ENCODE results near the gene FAM13A.

The FAM13A gene

DNA sequence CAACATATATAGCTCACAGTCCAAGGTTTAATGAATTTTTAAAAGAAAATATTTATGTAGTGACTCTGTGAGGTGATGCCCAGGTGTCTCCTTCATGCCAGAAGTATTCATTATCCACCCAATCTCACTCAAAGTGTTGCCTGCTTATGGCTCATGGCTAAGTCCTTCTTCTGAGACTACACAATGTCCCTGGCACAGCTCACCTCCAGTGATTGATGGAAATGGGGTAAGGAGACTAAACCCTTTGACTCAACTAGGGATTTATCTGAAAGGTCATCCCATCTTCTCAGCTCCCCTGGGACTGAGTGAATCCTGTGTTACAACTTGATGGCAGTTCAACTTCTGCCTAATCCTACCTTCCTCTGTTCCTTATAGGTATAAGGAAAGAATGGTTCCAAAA lies 74.2 kb downstream of the FAM13A start:
- TF ChIP-seq ZNF677 (tag by site-specific recombination; IDR thresholded peaks at IDR 0.05) = no peak
- TF ChIP-seq ZFP69B (tag by site-specific recombination; IDR thresholded peaks at IDR 0.05) = no peak
- TF ChIP-seq, protein P1, sequence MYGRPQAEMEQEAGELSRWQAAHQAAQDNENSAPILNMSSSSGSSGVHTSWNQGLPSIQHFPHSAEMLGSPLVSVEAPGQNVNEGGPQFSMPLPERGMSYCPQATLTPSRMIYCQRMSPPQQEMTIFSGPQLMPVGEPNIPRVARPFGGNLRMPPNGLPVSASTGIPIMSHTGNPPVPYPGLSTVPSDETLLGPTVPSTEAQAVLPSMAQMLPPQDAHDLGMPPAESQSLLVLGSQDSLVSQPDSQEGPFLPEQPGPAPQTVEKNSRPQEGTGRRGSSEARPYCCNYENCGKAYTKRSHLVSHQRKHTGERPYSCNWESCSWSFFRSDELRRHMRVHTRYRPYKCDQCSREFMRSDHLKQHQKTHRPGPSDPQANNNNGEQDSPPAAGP (tag by site-specific recombination; IDR thresholded peaks at IDR 0.05) = no peak
- no peak for TF ChIP-seq ZBTB7A (tag by site-specific recombination; IDR thresholded peaks at IDR 0.05; ENCODE audit: low read depth)
- TF ChIP-seq KLF7 (tag by site-specific recombination; IDR thresholded peaks at IDR 0.05; ENCODE audit: borderline replicate concordance) = no peak
- TF ChIP-seq, protein P2, sequence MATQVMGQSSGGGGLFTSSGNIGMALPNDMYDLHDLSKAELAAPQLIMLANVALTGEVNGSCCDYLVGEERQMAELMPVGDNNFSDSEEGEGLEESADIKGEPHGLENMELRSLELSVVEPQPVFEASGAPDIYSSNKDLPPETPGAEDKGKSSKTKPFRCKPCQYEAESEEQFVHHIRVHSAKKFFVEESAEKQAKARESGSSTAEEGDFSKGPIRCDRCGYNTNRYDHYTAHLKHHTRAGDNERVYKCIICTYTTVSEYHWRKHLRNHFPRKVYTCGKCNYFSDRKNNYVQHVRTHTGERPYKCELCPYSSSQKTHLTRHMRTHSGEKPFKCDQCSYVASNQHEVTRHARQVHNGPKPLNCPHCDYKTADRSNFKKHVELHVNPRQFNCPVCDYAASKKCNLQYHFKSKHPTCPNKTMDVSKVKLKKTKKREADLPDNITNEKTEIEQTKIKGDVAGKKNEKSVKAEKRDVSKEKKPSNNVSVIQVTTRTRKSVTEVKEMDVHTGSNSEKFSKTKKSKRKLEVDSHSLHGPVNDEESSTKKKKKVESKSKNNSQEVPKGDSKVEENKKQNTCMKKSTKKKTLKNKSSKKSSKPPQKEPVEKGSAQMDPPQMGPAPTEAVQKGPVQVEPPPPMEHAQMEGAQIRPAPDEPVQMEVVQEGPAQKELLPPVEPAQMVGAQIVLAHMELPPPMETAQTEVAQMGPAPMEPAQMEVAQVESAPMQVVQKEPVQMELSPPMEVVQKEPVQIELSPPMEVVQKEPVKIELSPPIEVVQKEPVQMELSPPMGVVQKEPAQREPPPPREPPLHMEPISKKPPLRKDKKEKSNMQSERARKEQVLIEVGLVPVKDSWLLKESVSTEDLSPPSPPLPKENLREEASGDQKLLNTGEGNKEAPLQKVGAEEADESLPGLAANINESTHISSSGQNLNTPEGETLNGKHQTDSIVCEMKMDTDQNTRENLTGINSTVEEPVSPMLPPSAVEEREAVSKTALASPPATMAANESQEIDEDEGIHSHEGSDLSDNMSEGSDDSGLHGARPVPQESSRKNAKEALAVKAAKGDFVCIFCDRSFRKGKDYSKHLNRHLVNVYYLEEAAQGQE (tag by site-specific recombination; IDR thresholded peaks at IDR 0.05) = no peak
- no peak for TF ChIP-seq ZEB2 (tag by site-specific recombination; IDR thresholded peaks at IDR 0.05)
- TF ChIP-seq, protein P3, sequence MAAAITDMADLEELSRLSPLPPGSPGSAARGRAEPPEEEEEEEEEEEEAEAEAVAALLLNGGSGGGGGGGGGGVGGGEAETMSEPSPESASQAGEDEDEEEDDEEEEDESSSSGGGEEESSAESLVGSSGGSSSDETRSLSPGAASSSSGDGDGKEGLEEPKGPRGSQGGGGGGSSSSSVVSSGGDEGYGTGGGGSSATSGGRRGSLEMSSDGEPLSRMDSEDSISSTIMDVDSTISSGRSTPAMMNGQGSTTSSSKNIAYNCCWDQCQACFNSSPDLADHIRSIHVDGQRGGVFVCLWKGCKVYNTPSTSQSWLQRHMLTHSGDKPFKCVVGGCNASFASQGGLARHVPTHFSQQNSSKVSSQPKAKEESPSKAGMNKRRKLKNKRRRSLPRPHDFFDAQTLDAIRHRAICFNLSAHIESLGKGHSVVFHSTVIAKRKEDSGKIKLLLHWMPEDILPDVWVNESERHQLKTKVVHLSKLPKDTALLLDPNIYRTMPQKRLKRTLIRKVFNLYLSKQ (tag by site-specific recombination; IDR thresholded peaks at IDR 0.05; ENCODE audit: borderline replicate concordance) = no peak
- no peak for TF ChIP-seq ZNF266 (tag by site-specific recombination; IDR thresholded peaks at IDR 0.05; ENCODE audit: low read depth)
- no peak for TF ChIP-seq ZNF843 (tag by site-specific recombination; IDR thresholded peaks at IDR 0.05)
- TF ChIP-seq, protein P4, sequence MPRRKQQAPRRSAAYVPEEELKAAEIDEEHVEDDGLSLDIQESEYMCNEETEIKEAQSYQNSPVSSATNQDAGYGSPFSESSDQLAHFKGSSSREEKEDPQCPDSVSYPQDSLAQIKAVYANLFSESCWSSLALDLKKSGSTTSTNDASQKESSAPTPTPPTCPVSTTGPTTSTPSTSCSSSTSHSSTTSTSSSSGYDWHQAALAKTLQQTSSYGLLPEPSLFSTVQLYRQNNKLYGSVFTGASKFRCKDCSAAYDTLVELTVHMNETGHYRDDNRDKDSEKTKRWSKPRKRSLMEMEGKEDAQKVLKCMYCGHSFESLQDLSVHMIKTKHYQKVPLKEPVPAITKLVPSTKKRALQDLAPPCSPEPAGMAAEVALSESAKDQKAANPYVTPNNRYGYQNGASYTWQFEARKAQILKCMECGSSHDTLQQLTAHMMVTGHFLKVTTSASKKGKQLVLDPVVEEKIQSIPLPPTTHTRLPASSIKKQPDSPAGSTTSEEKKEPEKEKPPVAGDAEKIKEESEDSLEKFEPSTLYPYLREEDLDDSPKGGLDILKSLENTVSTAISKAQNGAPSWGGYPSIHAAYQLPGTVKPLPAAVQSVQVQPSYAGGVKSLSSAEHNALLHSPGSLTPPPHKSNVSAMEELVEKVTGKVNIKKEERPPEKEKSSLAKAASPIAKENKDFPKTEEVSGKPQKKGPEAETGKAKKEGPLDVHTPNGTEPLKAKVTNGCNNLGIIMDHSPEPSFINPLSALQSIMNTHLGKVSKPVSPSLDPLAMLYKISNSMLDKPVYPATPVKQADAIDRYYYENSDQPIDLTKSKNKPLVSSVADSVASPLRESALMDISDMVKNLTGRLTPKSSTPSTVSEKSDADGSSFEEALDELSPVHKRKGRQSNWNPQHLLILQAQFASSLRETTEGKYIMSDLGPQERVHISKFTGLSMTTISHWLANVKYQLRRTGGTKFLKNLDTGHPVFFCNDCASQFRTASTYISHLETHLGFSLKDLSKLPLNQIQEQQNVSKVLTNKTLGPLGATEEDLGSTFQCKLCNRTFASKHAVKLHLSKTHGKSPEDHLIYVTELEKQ (tag by site-specific recombination; IDR thresholded peaks at IDR 0.05; ENCODE audit: borderline replicate concordance) = no peak
- no peak for TF ChIP-seq ZNF155 (tag by site-specific recombination; IDR thresholded peaks at IDR 0.05)
- no peak for TF ChIP-seq ZNF146 (tag by site-specific recombination; IDR thresholded peaks at IDR 0.05)
- TF ChIP-seq ZNF426 (tag by site-specific recombination; IDR thresholded peaks at IDR 0.05) = no peak
- TF ChIP-seq ZNF138 (tag by site-specific recombination; IDR thresholded peaks at IDR 0.05; ENCODE audit: borderline replicate concordance) = no peak
- TF ChIP-seq, protein P5, sequence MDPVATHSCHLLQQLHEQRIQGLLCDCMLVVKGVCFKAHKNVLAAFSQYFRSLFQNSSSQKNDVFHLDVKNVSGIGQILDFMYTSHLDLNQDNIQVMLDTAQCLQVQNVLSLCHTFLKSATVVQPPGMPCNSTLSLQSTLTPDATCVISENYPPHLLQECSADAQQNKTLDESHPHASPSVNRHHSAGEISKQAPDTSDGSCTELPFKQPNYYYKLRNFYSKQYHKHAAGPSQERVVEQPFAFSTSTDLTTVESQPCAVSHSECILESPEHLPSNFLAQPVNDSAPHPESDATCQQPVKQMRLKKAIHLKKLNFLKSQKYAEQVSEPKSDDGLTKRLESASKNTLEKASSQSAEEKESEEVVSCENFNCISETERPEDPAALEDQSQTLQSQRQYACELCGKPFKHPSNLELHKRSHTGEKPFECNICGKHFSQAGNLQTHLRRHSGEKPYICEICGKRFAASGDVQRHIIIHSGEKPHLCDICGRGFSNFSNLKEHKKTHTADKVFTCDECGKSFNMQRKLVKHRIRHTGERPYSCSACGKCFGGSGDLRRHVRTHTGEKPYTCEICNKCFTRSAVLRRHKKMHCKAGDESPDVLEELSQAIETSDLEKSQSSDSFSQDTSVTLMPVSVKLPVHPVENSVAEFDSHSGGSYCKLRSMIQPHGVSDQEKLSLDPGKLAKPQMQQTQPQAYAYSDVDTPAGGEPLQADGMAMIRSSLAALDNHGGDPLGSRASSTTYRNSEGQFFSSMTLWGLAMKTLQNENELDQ (tag by site-specific recombination; IDR thresholded peaks at IDR 0.05; ENCODE audit: low read depth) = no peak
- no peak for TF ChIP-seq ZBTB8A (tag by site-specific recombination; IDR thresholded peaks at IDR 0.05)
- Histone ChIP-seq H3K4me3 (ENCODE audit: low read depth, low read length) (no peak overlapping the region), H3K9me3 (ENCODE audit: control insufficient read depth, insufficient read depth, low read depth, low read length) (no peaks in the 10 kb centered on the region), H3K4me1 (ENCODE audit: control insufficient read depth, insufficient read depth, low read length) (no peaks in the 10 kb centered on the region), H3K36me3 (ENCODE audit: control insufficient read depth in 2 of 2, insufficient read depth in 1 of 2, low read length in 2 of 2) (no peaks in the 10 kb centered on the region), H3K27ac (ENCODE audit: extremely low read depth, low read depth, low read length) (no peak overlapping the region)
- ChIA-PET CTCF (no interaction called here), POLR2A (no interaction called here)
